Colonic mucosa (tissue), 4 donors: ENCODE data around the gene CLEC4F. TPM values are rescaled to one million over a fixed set of nuclear protein-coding genes. Genes with fewer than 3 reads are reported as not detected.

Experiments used
- DNase-seq: peaks from one replicate; pipeline ENCODE4 v3.0.0-alpha.2; 2020
- H3K27ac ChIP-seq: fragments of 200-600 bp; one replicate; pipeline ENCODE4 v1.8.0; 2021
- H3K27me3 ChIP-seq: fragments of 200-600 bp; one replicate; pipeline ENCODE4 v1.8.0; 2021
- H3K36me3 ChIP-seq: fragments of 200-600 bp; one replicate; pipeline ENCODE4 v1.8.0; 2021
- H3K4me1 ChIP-seq: fragments of 200-600 bp; one replicate; pipeline ENCODE4 v1.8.0; 2021; ENCODE audit warnings: mild to moderate bottlenecking
- H3K4me3 ChIP-seq: fragments of 200-600 bp; one replicate; pipeline ENCODE4 v1.8.0; 2021
- H3K9ac ChIP-seq, 2 donors: one replicate each; pipeline ENCODE4 v1.7.0; 2013; ENCODE audit warnings: control low read depth in 2 of 2, low read depth in 2 of 2, low read length in 2 of 2
- H3K9me3 ChIP-seq: fragments of 200-600 bp; one replicate; pipeline ENCODE4 v1.8.0; 2021
- intact Hi-C: fragments of 100-400 bp; cut with DNase I; formaldehyde crosslinking; loops from one replicate; pipeline ENCODE4 v1.14.1; 2022
- total RNA-seq, 2 donors: library from RNA; stranded (reverse); fragmentation: NEBNext Ultra II Directional in 1 of 2; extraction: Animal tissue kit (Norgen Biotek cat#: 25700) in 1 of 2; gene quantifications; one replicate each; pipeline ENCODE4 v1.2.1, GENCODE V29; 2021
- TF ChIP-seq, protein P1 (sequence below): fragments of 200-600 bp; IDR thresholded peaks from one replicate; pipeline ENCODE4 v1.8.0; 2022; ENCODE audit warnings: antibody characterized with exemption, mild to moderate bottlenecking
- donor health status: healthy.
- donor health status: DM: no; HTN: no; CAD: no.
- donor health status: DM: no; HTN: no; CAD: no.

The CLEC4F gene
- total RNA-seq, 2 donors from 2014 or later, result 0.12 TPM; not detected in 1

DNA sequence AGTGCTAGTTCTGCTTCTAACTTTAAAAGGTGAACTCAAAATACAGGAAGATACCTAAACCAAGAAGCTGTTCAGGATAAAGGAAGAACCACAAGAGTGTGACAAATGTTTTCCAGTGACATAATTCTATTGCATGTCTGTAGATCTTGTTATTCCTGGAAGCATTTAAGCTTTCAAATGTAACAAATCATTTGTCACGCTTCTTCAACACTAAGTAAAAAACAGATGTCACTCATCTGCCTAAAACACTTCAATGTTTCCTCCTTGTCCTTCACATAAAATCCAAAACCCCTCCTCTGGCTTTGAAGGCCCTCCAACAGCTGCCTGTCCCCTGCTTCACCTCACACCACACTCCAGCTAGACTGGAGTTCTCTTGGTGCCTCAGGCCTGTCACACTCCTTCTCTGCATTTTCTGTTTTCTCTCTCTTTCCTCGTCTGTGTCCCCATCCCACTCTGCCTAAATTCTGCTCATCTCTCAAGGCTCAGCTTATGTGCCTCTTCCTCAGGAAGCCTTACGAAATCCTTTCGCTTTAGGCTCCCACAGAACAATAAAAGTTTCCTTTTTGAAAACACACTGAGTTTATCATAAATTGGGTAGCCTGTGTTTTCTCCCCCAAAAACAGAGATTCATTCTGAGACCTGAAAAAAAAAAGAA is 6.4 kb upstream of the CLEC4F start:
- intact Hi-C loops, result no loop called here
- H3K27me3 ChIP-seq, result no peaks in the 10 kb centered on the region
- no peak overlapping the region for H3K4me3 ChIP-seq
- no peaks in the 10 kb centered on the region for H3K4me1 ChIP-seq
- H3K27ac ChIP-seq, result no peak overlapping the region
- H3K36me3 ChIP-seq, result no peaks in the 10 kb centered on the region
- TF ChIP-seq, protein P1, sequence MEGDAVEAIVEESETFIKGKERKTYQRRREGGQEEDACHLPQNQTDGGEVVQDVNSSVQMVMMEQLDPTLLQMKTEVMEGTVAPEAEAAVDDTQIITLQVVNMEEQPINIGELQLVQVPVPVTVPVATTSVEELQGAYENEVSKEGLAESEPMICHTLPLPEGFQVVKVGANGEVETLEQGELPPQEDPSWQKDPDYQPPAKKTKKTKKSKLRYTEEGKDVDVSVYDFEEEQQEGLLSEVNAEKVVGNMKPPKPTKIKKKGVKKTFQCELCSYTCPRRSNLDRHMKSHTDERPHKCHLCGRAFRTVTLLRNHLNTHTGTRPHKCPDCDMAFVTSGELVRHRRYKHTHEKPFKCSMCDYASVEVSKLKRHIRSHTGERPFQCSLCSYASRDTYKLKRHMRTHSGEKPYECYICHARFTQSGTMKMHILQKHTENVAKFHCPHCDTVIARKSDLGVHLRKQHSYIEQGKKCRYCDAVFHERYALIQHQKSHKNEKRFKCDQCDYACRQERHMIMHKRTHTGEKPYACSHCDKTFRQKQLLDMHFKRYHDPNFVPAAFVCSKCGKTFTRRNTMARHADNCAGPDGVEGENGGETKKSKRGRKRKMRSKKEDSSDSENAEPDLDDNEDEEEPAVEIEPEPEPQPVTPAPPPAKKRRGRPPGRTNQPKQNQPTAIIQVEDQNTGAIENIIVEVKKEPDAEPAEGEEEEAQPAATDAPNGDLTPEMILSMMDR, result no peak
- DNase-seq, result no peak
- no peaks in the 10 kb centered on the region for H3K9me3 ChIP-seq
- no peak overlapping the region for H3K9ac ChIP-seq

DNA sequence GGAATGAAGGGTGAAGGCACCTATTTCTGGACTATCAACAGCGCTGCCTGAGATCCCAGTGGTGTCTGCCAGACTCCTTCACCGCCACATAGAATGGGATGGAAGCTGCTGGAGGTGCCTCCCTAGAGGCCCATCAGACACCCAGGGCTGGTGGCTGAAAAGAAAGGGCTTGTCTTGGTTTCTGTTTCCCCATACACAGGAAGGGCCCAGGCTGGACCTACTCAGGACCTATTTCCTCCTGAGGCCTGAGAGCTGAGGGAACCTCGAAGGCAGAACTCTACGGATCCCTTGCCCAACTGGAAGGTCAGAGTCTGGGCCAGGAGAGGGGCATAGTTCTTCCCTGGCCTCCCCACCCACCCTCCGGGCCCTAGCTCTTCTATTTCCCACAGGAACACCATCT is 2.9 kb upstream of the CLEC4F start:
- intact Hi-C loops, result no loop called here
- H3K36me3 ChIP-seq, result no peaks in the 10 kb centered on the region

DNA sequence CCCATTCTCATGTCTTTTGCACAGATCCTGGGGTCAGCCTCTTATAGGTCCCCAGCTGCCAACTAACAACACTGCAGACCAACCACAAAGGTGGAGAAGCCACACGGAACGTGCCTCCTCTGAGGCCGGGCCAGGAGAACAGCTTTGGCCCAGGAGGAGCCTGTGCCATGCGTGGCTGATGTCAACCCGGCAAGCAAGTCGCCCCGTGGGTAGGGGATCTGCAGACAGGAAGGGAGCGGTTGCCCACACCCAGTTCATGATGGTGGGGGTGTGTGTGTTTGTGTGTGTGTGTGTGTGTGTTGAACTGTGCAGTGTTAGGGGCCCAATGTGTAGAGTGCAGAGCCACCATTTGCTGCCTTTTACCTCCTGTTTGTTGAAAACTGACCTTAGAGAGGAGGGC is 2.4 kb upstream of the CLEC4F start:
- no peak for DNase-seq
- H3K9me3 ChIP-seq, result no peaks in the 10 kb centered on the region
- no peaks in the 10 kb centered on the region for H3K36me3 ChIP-seq
- no peak overlapping the region for H3K9ac ChIP-seq
- no peak overlapping the region for H3K4me3 ChIP-seq
- TF ChIP-seq, protein P1, result no peak
- no peak overlapping the region for H3K27ac ChIP-seq
- no peaks in the 10 kb centered on the region for H3K27me3 ChIP-seq
- intact Hi-C loops, result no loop called here
- H3K4me1 ChIP-seq, result no peaks in the 10 kb centered on the region

More for the DNA sequence above, 2.9 kb upstream of the CLEC4F start:
- no peak overlapping the region for H3K9ac ChIP-seq
- H3K9me3 ChIP-seq, result no peaks in the 10 kb centered on the region
- no peak for DNase-seq
- no peaks in the 10 kb centered on the region for H3K27me3 ChIP-seq
- no peak overlapping the region for H3K27ac ChIP-seq
- TF ChIP-seq, protein P1, result no peak
- no peaks in the 10 kb centered on the region for H3K4me1 ChIP-seq
- H3K4me3 ChIP-seq, result no peak overlapping the region

DNA sequence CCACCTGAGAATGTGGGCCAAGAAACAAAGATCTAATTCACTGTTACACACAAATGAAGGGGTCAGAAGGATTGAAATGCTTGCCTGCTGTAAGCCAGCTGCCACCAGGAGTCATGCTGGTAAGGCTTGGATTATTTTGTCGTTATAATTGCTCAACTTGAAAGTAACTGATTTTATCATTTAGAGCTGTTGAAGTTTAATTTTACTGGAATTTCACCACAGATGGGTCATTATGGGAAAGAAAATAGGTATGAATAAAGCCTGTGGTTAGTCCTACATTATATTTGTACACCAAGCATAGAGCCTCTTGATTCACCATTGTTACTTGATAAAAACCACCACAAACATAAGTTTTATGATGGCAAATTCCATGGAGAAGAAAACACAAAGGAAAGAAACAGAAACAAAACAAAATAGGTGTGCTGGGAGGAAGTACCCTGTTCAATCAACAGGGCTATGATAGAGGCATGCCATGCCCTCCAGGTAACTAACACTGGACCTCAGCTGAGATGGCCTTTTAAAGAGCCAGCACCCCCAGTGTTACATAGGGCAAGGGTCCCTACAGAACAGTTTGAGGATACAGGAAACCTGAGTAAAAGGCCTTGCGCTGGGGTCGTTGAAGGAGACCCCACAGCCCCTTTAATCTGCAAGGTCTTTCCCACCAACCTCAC is 3.0 kb downstream of the CLEC4F start:
- no peak overlapping the region for H3K4me3 ChIP-seq
- no peaks in the 10 kb centered on the region for H3K4me1 ChIP-seq
- H3K9me3 ChIP-seq, result no peaks in the 10 kb centered on the region
- no peaks in the 10 kb centered on the region for H3K27me3 ChIP-seq
- TF ChIP-seq, protein P1, result no peak
- intact Hi-C loops, result no loop called here
- no peak for DNase-seq
- H3K36me3 ChIP-seq, result no peaks in the 10 kb centered on the region
- H3K9ac ChIP-seq, result no peak overlapping the region
- H3K27ac ChIP-seq, result no peak overlapping the region

DNA sequence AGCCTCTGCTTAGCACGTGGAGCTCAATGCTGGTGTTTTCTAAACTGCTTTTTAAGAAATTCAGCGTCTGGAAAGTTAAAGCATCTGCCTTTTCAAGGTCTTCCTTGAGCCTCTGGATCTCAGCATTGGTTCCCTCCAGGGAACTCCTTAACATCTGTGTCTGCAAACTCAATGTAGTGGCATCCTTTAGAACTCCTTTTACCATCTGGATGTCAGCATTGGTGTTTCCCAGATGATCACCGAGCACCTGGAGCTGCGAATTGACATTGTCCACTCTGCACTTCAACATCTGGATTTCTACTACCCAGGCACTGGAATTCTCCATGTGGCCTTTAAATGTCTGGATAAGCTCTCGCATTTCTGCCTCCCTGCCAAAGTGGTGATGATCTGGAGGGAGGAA is 3.7 kb downstream of the CLEC4F start:
- H3K9ac ChIP-seq, result no peak overlapping the region
- no peaks in the 10 kb centered on the region for H3K4me1 ChIP-seq
- TF ChIP-seq, protein P1, result no peak
- H3K36me3 ChIP-seq, result no peaks in the 10 kb centered on the region
- no peaks in the 10 kb centered on the region for H3K9me3 ChIP-seq
- H3K27me3 ChIP-seq, result no peaks in the 10 kb centered on the region
- no peak overlapping the region for H3K27ac ChIP-seq
- DNase-seq, result no peak
- intact Hi-C loops, result no loop called here
- H3K4me3 ChIP-seq, result no peak overlapping the region
